Common myeloid progenitor, CD34-positive (primary cell): Measurements from ENCODE around the gene USH1G.

Source experiments
- CTCF ChIA-PET: fragments of 350-600 bp; sonication (Branson Sonifier 250); formaldehyde crosslinking; loops from one replicate; lab custom pipeline; 2021; ENCODE audit warnings: antibody characterized with exemption; lab: Charles Lee
- POLR2A ChIA-PET: fragments of 350-600 bp; sonication (Branson Sonifier 250); formaldehyde crosslinking; loops from one replicate; lab custom pipeline; 2021; ENCODE audit warnings: antibody characterized with exemption; lab: Charles Lee
- DNase-seq, 3 donors: peaks; one replicate each; pipeline versions ENCODE4 v3.0.0 to v3.0.0-alpha.2; 2013
- H3K27ac ChIP-seq, 2 experiments: 1 replicate in 1 of 2; 2 replicates in 1 of 2; pipeline ENCODE4 v1.7.0; 2013; ENCODE audit warnings: inconsistent platforms in 2 of 2, low read length in 2 of 2, mild to moderate bottlenecking in 2 of 2, low read depth in 1 of 2, moderate library complexity in 1 of 2; ENCODE audit not compliant: severe bottlenecking in 2 of 2, insufficient read depth in 1 of 2, poor library complexity in 1 of 2
- H3K27me3 ChIP-seq, 5 experiments: replicated peaks in 2 of 5; 1 replicate in 3 of 5; 2 replicates in 2 of 5; pipeline versions ENCODE4 v1.6.1 to v1.7.0; 2013; ENCODE audit warnings: low read length in 4 of 5, mild to moderate bottlenecking in 2 of 5, moderate library complexity in 2 of 5, inconsistent platforms in 1 of 5; ENCODE audit not compliant: insufficient read depth in 5 of 5, control insufficient read depth in 4 of 5
- H3K36me3 ChIP-seq, 4 experiments: 1 replicate in 2 of 4; 2 replicates in 2 of 4; pipeline versions ENCODE4 v1.6.1 to v1.7.0; 2013; ENCODE audit warnings: low read length in 3 of 4, control low read depth in 1 of 4, mild to moderate bottlenecking in 1 of 4; ENCODE audit not compliant: control insufficient read depth in 4 of 4, insufficient read depth in 4 of 4
- H3K4me1 ChIP-seq, 4 experiments: 1 replicate in 3 of 4; 2 replicates in 1 of 4; pipeline versions ENCODE4 v1.6.1 to v1.7.1; 2013; ENCODE audit warnings: low read length in 3 of 4, mild to moderate bottlenecking in 3 of 4, control low read depth in 1 of 4, inconsistent platforms in 1 of 4, moderate library complexity in 1 of 4; ENCODE audit not compliant: control insufficient read depth in 4 of 4, insufficient read depth in 4 of 4; ENCODE audit errors: control extremely low read depth in 1 of 4
- H3K4me3 ChIP-seq, 7 experiments: 1 replicate in 4 of 7; 2 replicates in 3 of 7; pipeline versions ENCODE4 v1.5.1 to v1.7.0; 2013; ENCODE audit warnings: mild to moderate bottlenecking in 7 of 7, low read length in 6 of 7, moderate library complexity in 6 of 7, inconsistent platforms in 2 of 7, low read depth in 2 of 7, control low read depth in 1 of 7; ENCODE audit not compliant: insufficient read depth in 4 of 7, control insufficient read depth in 1 of 7; ENCODE audit errors: extremely low read depth in 1 of 7
- H3K9me3 ChIP-seq, 5 experiments: 1 replicate in 4 of 5; 2 replicates in 1 of 5; pipeline versions ENCODE4 v1.6.1 to v1.7.1; 2013; ENCODE audit warnings: low read length in 4 of 5, mild to moderate bottlenecking in 2 of 5, inconsistent platforms in 1 of 5, low read depth in 1 of 5, moderate library complexity in 1 of 5; ENCODE audit not compliant: control insufficient read depth in 4 of 5, insufficient read depth in 2 of 5; ENCODE audit errors: control extremely low read depth in 1 of 5
- WGBS: methylation state at CpG from one replicate; pipeline ENCODE4 v1.1.5; 2013; ENCODE audit not compliant: insufficient coverage; 5-methylcytosine and 5-hydroxymethylcytosine counted together

The USH1G gene

GRCh38 chr17:74949455-74950115, 26.5 kb upstream of the USH1G start:
- CTCF ChIA-PET, result interaction anchor here (1.1 to 2.1 kb wide), 3 partner anchors 9 to 26 kb away, joined by 3 to 10 read pairs (median 8); partner anchors contain the start of genes OTOP2 and USH1G
- POLR2A ChIA-PET, result no interaction called here

GRCh38 chr17:74947041-74947754, 24.1 kb upstream of the USH1G start:
- POLR2A ChIA-PET, result no interaction called here
- H3K27me3 ChIP-seq, result peaks cover 2 to 20% (median 11%) of the 10 kb centered on the region in 5 experiments

More at GRCh38 chr17:74949455-74950115, 26.5 kb upstream of the USH1G start:
- 86% methylated on average over 11 of the region's 12 CpGs for WGBS
- no peak for DNase-seq
- Histone ChIP-seq H3K27me3 (peaks cover 0 to 7% (median 6%) of the 10 kb centered on the region in 5 experiments), H3K36me3 (no peaks in the 10 kb centered on the region), H3K27ac (no peak overlapping the region), H3K4me3 (no peak overlapping the region), H3K9me3 (no peaks in the 10 kb centered on the region), H3K4me1 (no peaks in the 10 kb centered on the region)

GRCh38 chr17:74946641-74947040, 23.6 kb upstream of the USH1G start:
- no peak for DNase-seq
- ChIA-PET CTCF (interaction anchor here (0.8 to 1.7 kb wide), 4 partner anchors 9 to 21 kb away, joined by 3 to 4 read pairs (median 3); no protein-coding TSS in a partner anchor), POLR2A (no interaction called here)
- no peaks in the 10 kb centered on the region for H3K4me1 ChIP-seq
- no peak overlapping the region for H3K27ac ChIP-seq
- 95% methylated on average over 12 of the region's 14 CpGs for WGBS
- no peaks in the 10 kb centered on the region for H3K9me3 ChIP-seq
- H3K36me3 ChIP-seq, result no peaks in the 10 kb centered on the region
- H3K4me3 ChIP-seq, result no peak overlapping the region
- peaks cover 2 to 21% (median 14%) of the 10 kb centered on the region in 5 experiments for H3K27me3 ChIP-seq

More at GRCh38 chr17:74947041-74947754, 24.1 kb upstream of the USH1G start:
- DNase-seq, result no peak
- CTCF ChIA-PET, result interaction anchor here (0.8 to 1.7 kb wide), 2 partner anchors 8 to 9 kb away, joined by 3 to 4 read pairs; no protein-coding TSS in a partner anchor
- H3K36me3 ChIP-seq, result no peaks in the 10 kb centered on the region
- no peak overlapping the region for H3K4me3 ChIP-seq
- H3K9me3 ChIP-seq, result no peaks in the 10 kb centered on the region
- 95% methylated on average over 9 of the region's 17 CpGs for WGBS
- H3K27ac ChIP-seq, result no peak overlapping the region
- H3K4me1 ChIP-seq, result no peaks in the 10 kb centered on the region

- 64% methylated on average over 5 of the region's 6 CpGs for WGBS
These were observed 22.5 kb upstream of the USH1G start for GRCh38 chr17:74945543-74945942.

GRCh38 chr17:74943808-74944522, 20.9 kb upstream of the USH1G start:
- 86% methylated on average over 5 of the region's 13 CpGs for WGBS
- Histone ChIP-seq H3K4me1 (no peaks in the 10 kb centered on the region), H3K27me3 (peaks cover 2 to 32% (median 24%) of the 10 kb centered on the region in 5 experiments), H3K27ac (no peak overlapping the region), H3K9me3 (no peaks in the 10 kb centered on the region), H3K36me3 (no peaks in the 10 kb centered on the region), H3K4me3 (no peak overlapping the region)
- ChIA-PET CTCF (interaction anchor here (0.8 to 1.7 kb wide), 2 partner anchors 13 to 21 kb away, joined by 4 to 6 read pairs; partner anchors contain the start of genes OTOP2 and USH1G), POLR2A (no interaction called here)
- no peak for DNase-seq

More at GRCh38 chr17:74945543-74945942, 22.5 kb upstream of the USH1G start:
- CTCF ChIA-PET, result interaction anchor here (0.9 kb wide), 1 partner anchor 17 kb away, joined by 3 read pairs; no protein-coding TSS in a partner anchor
- no peaks in the 10 kb centered on the region for H3K36me3 ChIP-seq
- no peak for DNase-seq
- H3K27me3 ChIP-seq, result peaks cover 2 to 28% (median 20%) of the 10 kb centered on the region in 5 experiments
- no peaks in the 10 kb centered on the region for H3K4me1 ChIP-seq
- POLR2A ChIA-PET, result no interaction called here
- H3K4me3 ChIP-seq, result no peak overlapping the region
- no peak overlapping the region for H3K27ac ChIP-seq
- no peaks in the 10 kb centered on the region for H3K9me3 ChIP-seq

- Histone ChIP-seq H3K27ac (no peak overlapping the region), H3K9me3 (no peaks in the 10 kb centered on the region), H3K4me3 (no peak overlapping the region), H3K4me1 (peaks cover 0 to 3% (median 1%) of the 10 kb centered on the region in 4 experiments), H3K36me3 (no peaks in the 10 kb centered on the region), H3K27me3 (peaks cover 2 to 59% (median 31%) of the 10 kb centered on the region in 5 experiments)
- CTCF ChIA-PET, result interaction anchor here (1.3 kb wide), 1 partner anchor 15 kb away, joined by 3 read pairs; no protein-coding TSS in a partner anchor
- DNase-seq, result no peak
- WGBS, result 82% methylated on average over 12 of the region's 21 CpGs
- POLR2A ChIA-PET, result no interaction called here
These were observed 18.2 kb upstream of the USH1G start for GRCh38 chr17:74941128-74941725.
